A172 (cell line): ENCODE results near the gene TRANK1. TPM values are rescaled to one million over a fixed set of nuclear protein-coding genes. Genes with fewer than 3 reads are reported as not detected.
"Not testable (repeated sequence)": the region's sequence is repeated elsewhere in the genome, so short reads cannot be mapped to it uniquely, and the experiment has no call there.

Source experiments
- DNase-seq: peaks from one replicate; pipeline ENCODE4 v3.0.0-alpha.2; 2015; ENCODE audit warnings: low spot score
- total RNA-seq: library from RNA; depleted of rRNA; stranded (reverse); fragments of >200 nt; shearing (Covaris generic); gene quantifications from 2 replicates; pipeline ENCODE4 v1.2.3, GENCODE V29; 2014

TRANK1 gene
- total RNA-seq, 1 experiment from 2014 or later, result 3.8 TPM

DNA sequence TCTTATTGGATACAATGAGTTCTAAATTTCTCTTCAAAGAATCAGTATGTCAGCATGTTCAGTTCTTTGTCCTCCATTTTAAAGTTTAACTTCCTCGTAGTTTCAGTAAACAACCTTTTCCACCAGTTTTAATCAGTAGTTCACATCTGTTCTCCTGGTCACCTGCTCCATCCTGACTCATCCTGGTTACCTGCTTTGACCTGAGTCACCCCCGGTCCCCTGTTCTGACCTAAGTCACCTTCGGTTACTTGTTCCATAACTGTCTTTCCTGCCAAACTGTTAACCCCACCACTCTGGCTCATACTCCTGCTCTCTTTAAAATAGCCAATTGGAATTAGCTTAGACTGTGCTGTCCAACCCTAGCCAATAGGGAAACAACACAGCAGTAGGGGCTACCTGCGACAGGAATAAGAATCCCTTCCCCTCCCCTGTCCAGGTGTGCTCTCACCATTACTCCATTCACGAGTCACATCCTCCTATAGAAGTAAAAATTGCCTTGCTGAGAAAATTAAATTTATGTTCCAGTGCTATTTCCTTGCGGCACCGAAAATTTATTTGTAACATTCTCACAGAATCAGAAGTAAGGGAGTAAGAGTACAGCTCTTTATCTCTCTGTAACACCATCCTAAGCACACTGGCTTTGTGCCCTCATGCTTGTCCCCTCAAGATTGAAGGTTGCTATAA lies 23.8 kb downstream of the TRANK1 start:
- DNase-seq, result no peak

DNA sequence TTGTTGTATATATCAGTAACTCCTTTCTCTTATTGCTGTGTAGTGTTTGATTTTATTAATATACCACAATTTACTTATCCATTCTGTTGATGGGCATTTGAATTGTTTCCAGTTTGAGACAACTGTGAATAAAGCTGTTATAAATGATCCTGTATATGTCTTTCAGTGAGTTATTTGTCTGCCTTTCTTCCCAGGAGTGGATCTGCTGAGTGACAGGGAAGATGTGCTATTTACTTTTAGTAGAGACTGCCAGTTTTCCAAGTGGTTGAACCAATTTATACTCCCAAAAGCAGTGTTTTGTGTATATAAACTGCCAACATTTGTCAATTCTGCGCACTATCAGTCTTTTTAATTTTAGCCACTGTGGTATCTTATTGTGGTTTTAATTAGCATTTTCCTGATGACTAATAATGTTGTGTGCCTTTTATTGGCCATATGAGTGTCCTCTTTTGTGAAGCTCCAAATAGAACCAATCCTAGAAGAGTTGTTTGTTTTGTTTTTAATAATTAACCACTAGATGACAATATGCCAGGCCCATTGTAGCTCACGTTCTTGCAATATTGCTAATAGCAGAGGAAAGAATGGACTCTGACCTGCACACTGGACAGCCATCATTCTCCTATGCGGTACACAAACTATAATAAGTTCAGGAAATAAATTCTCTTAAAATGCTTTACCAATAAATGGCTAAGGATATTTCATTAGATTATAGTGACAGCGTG lies 25.3 kb downstream of the TRANK1 start:
- DNase-seq, result no peak

GRCh38 chr3:36918050-36918449 lies 26.8 kb downstream of the TRANK1 start:
- no peak for DNase-seq

- DNase-seq, result peak; percentile 64
Observed at GRCh38 chr3:36911990-36912804, 32.7 kb downstream of the TRANK1 start.

GRCh38 chr3:36909666-36910065 lies 35.2 kb downstream of the TRANK1 start:
- no peak for DNase-seq

DNA sequence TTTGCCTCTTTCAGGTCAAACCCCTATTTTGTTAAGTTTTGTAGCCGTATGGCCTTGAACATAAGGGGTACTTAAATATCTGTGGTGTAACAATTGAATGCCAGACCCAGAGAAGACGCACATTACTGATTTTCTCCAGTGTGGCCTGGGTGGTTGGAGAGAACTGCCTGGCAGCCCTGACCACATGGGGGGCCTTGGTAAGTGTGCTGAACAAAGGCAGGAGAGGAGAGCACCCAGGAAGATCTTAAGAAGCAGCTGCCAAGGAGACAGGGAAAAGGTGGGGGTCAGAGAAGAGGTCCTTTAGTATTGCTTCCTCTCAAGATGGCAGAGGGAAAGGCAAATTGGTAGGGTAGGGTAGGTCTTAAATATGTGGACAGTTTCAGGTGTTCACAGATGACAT lies 35.7 kb downstream of the TRANK1 start:
- no peak for DNase-seq

DNA sequence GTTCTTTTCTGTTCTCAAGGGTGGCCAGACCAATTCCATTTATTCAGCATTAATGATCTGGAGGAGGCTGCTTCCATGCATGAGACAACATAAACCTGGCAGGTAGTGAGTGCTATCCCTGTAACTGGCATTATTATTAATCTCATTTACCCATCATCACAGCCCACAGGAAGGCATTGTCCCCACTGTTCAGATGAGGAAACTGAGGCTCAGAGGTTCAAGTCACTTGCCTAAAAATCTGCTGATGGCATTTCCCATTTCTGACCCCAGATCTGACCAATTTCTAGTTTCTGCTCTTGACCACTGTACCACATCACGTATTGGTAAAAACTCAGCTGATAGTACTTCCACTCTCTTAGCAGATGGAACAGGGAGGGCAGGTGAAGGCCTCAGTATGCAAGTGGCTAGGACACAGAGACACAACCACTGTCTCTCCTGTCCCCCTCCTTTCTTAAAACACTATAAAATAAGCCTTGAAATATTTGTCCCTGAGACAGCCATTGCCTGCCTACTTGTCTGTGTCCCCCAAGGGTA lies 36.1 kb downstream of the TRANK1 start:
- DNase-seq, result no peak

GRCh38 chr3:36907911-36908646 lies 36.8 kb downstream of the TRANK1 start:
- DNase-seq, result peak; percentile 71

GRCh38 chr3:36906504-36907149 lies 38.2 kb downstream of the TRANK1 start:
- DNase-seq, result no peak

DNA sequence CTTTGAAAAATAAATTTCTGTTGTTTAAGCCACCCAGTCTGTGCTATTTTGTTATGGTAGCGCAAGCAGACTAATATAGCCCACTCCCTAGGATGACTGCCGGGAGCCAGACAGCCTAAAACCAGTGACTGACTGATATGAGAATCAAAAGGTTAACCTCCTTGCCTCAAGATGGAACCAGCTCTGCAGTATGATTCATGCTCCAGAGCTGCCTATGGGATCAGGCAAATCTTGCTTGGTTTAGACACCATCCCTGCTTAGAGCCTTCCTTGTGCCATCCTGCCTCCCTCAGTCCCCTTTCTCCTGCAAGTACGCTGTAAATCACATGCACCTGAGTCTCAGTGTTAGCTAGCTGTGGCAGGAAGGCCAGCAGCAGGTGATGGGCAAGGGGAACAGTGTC lies 39.3 kb downstream of the TRANK1 start:
- DNase-seq, result no peak

DNA sequence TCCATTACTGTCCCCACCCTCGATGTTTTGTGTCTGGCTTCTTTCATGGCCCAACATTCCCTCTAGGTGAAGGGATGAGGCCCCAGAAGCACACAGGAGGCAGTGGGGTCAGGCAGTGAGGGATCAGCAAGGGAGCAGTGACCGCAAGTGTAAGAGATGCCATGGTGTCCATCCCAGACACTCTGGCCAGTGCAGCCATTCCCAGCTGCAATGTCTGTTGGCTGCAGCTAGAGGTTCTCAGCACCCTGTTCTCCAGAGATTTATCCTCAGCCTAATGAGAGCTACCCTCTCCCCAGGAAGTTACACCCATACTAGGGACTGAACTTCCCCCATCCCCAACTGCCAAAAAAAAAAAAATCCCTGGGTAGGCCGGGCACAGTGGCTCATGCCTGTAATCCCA lies 40.2 kb downstream of the TRANK1 start:
- DNase-seq, result peak; percentile 40

- DNase-seq, result not testable (repeated sequence)
Observed at GRCh38 chr3:36904065-36904464, 40.8 kb downstream of the TRANK1 start.

DNA sequence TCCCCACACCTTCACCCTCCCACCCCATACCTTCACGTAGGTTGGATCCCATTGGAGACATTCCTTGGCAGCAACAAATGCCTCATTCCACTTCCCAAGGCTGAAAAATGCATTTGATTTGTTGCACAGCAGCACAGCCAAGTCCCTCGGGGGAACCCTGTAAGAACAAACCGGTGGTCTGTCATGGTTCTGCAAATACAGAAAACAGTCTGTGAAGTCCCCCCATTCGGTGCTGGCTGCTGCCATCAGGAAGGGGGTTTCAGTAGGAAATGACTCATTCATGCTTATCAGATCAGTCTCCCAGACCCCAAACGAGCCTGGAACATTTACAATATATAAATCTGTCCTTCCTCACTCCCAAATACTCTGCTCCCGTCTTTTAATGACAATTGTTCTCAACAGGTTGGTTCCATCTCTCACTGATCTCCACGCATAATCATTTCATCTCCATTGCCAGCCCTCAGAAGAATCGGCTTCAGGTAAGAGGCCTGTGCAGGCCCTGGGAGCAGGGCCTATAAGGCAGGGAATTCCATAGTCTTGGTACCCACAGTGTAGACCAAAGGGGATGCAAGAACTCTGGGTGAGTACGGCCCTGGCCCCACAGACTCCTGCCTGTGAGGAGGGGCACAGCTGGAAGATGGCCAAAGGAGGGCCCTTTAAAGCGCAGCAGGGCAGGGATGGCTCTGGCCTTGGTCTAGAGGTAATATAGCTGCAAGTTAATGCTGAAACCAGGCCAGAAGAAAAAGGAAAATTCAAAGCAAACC lies 41.6 kb downstream of the TRANK1 start:
- no peak for DNase-seq

- no peak for DNase-seq
Observed at GRCh38 chr3:36901588-36901987, 43.3 kb downstream of the TRANK1 start.

- DNase-seq, result no peak
Observed at GRCh38 chr3:36900474-36901443, 44.1 kb downstream of the TRANK1 start.

DNA sequence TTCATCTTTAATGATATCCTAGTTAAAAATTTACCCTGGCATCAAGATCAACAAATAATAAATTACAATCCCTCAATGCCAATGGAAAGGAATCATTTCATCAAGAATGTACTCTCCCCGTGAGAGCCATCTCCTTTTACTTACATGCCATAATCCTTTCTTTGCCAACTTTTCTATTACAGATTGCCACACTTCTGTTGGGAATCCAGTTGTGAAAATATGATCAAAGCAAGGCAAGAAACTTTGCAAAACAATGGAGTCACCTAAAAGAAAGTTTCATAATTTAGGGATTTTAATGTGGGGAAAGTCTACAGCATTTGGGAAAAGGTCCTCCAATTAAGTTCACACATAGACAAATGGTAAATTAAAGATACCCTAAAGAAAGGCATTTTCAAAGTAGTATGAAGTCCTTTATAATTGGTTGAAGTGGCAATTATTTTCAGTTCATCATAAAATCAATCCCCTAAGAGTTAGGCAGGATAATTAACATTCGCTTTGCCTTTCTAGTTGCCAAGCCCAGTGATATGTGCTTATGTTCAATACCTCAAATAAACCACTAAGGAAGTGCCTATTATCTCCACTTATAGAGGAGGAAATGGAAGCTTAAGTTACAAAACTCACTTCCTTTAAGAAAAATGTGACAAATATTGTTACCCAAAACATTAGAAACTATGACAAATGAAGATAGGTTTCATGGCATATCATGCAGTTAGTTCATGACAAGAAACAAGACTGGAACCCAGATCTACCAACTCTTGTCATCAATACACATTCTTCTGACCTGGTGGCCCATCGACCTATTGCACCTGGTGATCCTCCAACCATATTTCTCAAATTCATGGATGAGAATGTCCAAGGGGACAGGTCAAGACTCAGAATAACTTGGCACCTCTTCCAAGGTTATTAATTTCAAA lies 49.1 kb downstream of the TRANK1 start:
- DNase-seq, result no peak

DNA sequence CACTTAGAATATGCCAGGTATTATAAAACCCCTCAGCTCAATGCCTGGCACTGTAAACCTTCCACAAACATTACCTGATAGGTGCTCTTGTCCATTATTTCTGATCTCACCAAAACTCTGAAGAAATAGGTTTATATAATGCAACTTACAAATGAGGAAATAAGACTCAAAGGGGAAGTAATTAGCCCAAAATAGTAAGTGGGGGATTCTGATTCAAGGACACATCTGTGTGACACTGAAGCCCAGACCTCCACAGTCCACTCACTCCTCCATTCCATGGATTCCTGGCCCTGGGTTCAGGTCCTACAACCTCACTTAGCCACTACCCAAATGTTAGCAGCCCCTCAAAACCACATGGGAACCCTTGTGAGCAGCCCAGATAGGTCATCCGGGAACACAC lies 49.9 kb downstream of the TRANK1 start:
- DNase-seq, result no peak

DNA sequence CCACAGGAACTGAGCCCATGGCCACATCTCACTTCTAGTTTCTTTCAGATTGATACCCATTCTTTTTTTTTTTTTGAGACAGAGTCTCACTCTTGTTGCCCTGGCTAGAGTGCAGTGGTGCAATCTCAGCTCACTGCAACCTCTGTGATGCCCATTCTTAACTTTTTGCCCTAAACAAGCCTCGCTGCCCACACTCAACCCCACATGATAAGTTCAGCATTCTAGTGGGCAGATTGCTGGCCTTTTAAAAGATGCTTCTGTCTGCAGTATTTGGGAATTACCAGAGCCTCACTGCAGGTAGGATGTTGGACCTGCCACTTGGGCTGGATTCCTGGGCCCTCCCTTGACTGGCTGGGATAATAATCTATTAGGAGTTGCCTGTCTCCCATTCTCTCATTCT lies 51.0 kb downstream of the TRANK1 start:
- DNase-seq, result no peak
